GM18499 (cell line): ENCODE results near the gene CGB3.

Source experiments
- ATAC-seq: cut with Tn5 transposase; IDR thresholded peaks from one replicate; pipeline ENCODE4 v1.9.1; 2021; ENCODE audit warnings: moderate number of reproducible peaks; ENCODE audit not compliant: insufficient read depth, unreplicated experiment

Gene CGB3

DNA sequence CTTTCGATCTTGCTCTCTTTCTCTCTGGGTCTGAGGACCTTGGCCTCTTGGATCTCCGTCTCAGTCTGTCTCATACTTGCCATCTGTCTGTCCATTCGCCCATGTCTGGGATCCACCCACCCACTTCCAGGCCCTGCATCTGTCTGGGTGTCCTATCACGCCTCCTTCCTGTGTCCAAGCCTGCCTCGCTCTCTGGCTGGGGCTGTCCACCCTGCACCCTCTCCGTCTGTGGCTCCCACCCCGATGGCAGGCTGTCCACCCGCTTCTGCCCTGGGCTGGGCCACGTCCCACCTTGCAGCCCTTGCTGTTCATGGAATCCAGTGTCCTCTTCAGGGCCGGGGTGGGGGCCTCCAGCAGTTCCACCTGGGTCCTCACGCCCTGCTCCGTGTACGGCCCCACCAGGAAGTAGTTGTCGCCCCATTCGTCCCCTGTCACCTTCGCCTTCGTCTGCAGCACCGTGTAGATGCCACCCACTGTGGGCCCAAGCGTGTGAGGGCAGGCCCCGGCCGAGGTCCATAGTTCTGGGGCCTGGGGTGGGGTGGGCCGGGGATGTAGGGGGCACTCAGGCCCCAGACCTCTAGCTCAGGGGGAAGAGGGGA, 33.0 kb downstream of the CGB3 start:
- no peak for ATAC-seq

- no peak for ATAC-seq
These were observed 33.7 kb downstream of the CGB3 start for GRCh38 chr19:48990400-48990799.

GRCh38 chr19:48989701-48990291, 34.3 kb downstream of the CGB3 start:
- ATAC-seq = no peak

DNA sequence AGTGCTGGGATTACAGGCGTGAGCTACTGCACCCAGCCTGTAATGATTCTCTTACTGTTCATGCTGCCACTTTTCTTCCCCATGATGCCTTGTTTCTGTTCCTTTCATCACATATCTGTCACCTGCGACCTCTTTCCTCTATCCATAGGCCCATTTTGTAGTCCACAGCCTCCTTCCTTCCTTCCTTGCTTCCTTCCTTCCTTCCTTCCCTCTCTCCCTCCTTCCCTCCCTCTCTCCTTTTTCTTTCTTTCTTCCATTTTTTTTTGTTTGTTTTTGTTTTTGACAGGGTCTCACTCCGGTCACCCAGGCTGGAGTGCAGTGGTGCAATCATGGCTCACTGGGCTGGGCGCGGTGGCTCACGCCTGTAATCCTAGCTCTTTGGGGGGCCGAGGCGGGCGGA, 35.3 kb downstream of the CGB3 start:
- ATAC-seq = no peak

DNA sequence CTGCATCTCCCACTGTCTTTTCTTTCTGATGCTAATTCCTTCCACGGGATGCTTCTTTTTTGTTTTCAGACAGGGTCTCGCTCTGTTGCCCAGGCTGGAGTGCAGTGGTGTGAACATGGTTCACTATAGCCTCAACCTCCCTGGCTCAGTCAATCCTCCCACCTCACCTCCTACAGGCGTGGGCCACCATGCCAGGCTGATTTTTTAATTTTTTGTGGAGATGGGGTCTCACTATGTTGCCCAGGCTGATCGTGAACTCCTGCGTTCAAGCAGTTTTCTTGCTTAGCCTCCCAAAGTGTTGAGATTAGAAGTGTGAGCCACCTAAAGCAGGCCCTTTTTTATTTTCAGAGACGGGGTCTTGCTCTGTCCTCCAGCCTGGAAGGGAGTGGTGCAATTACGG, 35.8 kb downstream of the CGB3 start:
- ATAC-seq = no peak

DNA sequence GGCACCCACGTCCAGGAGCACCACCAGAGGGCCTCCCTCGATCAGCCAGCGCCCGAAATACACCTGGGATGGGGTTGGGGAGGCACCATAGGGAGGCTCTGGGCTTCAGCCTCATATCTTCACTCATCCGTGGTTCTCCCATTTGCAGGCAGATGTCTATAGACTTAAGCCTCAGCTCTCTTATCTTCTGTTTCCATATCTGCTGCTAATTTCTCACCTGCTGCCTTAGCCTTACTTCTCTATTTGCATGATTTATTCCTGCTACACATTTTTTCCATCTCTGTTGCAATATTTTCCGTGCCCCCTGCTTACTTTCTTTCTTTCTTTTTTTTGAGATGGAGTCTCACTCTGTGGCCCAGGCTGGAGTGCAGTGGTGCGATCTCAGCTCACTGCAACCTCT, 36.8 kb downstream of the CGB3 start:
- ATAC-seq = no peak

DNA sequence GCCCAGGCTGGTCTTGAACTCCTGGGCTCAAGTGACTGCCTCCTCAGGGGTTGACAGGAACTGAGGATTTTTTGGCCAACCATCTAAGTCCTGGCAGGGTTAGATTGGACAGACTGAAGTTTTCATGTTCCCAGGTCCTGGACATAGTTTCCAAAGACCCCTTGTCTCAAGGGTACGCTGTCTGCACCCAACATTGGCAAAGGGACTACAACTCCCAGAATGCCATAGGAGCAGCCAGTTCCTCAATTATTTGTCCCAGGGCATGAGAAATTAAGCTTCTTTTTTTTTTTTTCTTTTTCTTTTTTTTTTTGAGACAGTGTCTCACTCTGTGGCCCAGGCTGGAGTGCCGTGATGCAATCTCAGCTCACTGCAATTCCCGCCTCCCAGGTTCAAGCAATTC, 37.9 kb downstream of the CGB3 start:
- ATAC-seq = no peak

DNA sequence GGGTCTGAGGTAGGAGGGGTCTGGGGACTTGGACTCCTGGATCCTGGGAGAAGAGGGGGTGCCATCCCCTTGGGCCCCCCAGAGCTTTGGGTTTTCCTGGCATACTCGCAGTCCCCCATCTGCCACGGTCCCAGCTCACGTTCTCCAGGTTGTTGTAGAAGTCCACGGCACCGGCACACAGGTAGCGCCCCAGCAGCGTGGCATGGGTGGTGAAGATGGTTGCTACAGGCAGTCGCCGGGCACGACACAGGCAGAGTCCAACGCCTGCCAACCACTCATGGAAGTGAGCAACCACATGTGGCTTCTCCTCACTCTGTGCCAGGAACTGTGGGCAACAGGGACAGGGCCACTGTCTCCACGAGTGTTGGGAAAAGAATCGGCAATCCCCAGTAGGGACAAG, 38.4 kb downstream of the CGB3 start:
- no peak for ATAC-seq

DNA sequence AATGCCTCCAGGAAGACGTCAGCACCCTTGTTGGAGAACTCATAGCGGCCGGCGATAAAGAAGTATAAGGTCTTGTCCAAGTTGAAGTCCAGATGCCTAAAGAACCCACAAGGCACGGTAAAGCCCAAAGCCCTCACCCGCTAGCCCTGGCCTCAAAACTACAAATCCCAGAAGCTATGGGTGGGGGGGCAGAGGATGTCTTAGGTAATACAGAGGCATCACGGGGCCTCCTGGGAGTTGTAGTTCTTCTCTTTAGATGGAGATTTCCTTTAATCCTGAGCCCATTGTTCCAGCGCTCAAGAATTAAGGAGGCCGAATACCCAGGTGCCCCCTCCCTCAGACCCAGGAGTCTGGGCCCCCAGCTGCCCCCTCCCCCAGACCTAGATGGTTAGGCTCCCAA, 41.9 kb downstream of the CGB3 start:
- ATAC-seq = no peak

DNA sequence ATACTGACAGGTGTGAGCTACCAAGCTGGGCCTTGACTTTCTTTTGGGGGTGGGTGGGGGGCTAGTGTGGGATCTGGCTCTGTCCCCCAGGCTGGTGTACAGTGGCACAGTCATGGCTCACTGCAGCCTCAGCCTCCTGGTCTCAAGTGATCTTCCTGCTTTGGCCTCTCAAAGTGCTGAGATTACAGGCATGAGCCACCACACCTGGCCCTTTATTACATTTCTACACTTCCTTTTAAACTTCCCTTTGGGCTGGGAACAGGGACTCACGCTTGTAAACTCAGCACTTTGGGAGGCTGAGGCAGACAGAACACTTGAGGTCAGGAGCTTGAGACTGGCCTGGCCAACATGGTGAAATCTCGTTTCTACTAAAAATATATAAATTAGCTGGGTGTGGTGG, 47.1 kb downstream of the CGB3 start:
- ATAC-seq = no peak

DNA sequence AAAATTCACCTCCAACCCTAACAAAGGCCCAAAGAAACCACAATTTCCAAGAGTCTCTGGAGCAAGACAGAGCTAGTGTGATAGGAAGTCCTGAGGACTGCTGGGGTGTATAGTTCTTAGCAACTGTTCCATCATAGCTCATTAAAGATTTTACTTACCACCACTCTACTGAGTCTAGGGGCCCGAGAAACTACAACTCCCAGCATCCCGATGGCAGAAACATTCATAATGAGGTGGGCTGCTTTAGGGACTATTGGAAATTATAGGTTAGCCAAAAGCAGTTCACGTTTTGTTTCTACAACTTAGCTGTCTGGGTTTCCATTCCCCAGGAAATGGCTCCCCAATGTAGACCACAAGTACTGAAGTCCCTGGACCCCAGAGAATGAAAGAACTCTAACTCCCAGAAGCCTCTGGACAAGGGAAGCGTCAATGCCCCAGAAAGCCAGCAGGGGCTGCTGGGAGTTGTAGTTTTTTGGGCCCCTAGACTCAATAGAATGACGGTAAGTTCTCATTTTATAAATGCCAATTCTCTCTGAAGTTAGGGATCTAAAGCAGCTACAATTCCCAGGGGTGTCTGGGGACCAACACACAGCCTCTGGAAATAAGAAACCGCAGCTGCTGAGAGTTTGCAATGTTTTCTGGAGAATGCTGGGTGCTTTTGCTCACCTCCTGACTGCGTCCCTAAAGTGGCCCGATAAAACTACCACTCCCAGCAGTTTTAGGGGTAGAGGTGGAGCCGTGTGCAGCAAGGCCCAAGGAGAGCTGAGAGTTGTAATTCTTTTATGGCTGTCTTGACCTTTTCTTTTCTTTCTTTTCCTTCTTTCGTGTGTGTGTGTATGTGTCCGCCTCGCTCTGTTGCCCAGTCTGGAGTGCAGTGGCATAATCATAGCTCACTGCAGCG, 47.9 kb downstream of the CGB3 start:
- ATAC-seq = no peak
